CD14-positive monocyte (primary cell): ENCODE measurements around the gene SLC35F3. TPM values are rescaled to one million over a fixed set of nuclear protein-coding genes. Genes with fewer than 3 reads are reported as not detected.

Experiments used
- DNase-seq, 3 donors: peaks; one replicate each; pipeline ENCODE4 v3.0.0-alpha.2; 2011 to 2022
- H2AFZ ChIP-seq: 2 replicates; pipeline ENCODE4 v1.6.0; 2012; ENCODE audit warnings: mild to moderate bottlenecking, low read depth, low read length, inconsistent platforms; ENCODE audit not compliant: insufficient read depth, poor library complexity, severe bottlenecking
- H3K27ac ChIP-seq, 2 donors: 1 replicate in 1 of 2; 2 replicates in 1 of 2; pipeline ENCODE4 v1.5.1; 2012 to 2013; ENCODE audit warnings: low read length in 2 of 2, control low read depth in 1 of 2, inconsistent platforms in 1 of 2, low read depth in 1 of 2, mild to moderate bottlenecking in 1 of 2
- H3K27me3 ChIP-seq, 2 donors: one replicate each; pipeline versions ENCODE4 v1.6.0 to v1.6.1; 2011 to 2013; ENCODE audit warnings: low read length in 2 of 2; ENCODE audit not compliant: control insufficient read depth in 2 of 2, insufficient read depth in 2 of 2
- H3K36me3 ChIP-seq, 2 donors: replicated peaks in 1 of 2; 1 replicate in 1 of 2; 2 replicates in 1 of 2; pipeline versions ENCODE4 v1.5.1 to v1.6.1; 2012 to 2013; ENCODE audit warnings: low read length in 2 of 2, control low read depth in 1 of 2, inconsistent platforms in 1 of 2, mild to moderate bottlenecking in 1 of 2; ENCODE audit not compliant: insufficient read depth in 2 of 2, control insufficient read depth in 1 of 2
- H3K4me1 ChIP-seq, 2 donors: 1 replicate in 1 of 2; 2 replicates in 1 of 2; pipeline versions ENCODE4 v1.5.1 to v1.6.1; 2012 to 2013; ENCODE audit warnings: low read length in 2 of 2, control low read depth in 1 of 2, inconsistent platforms in 1 of 2, mild to moderate bottlenecking in 1 of 2, moderate library complexity in 1 of 2; ENCODE audit not compliant: insufficient read depth in 2 of 2, control insufficient read depth in 1 of 2
- H3K4me2 ChIP-seq: replicated peaks from 2 replicates; pipeline ENCODE3; 2012; ENCODE audit warnings: low read length, moderate library complexity, mild to moderate bottlenecking; ENCODE audit not compliant: poor library complexity, severe bottlenecking; ENCODE audit errors: extremely low read depth
- H3K4me3 ChIP-seq, 3 experiments: fragments of 200-600 bp in 1 of 3; sonication (generic) in 1 of 3; replicated peaks in 1 of 3; 1 replicate in 2 of 3; 2 replicates in 1 of 3; pipeline ENCODE4 v1.5.1; 2011 to 2013; ENCODE audit warnings: low read length in 3 of 3, mild to moderate bottlenecking in 3 of 3, control low read depth in 2 of 3, low read depth in 2 of 3, inconsistent platforms in 1 of 3, moderate library complexity in 1 of 3
- H3K79me2 ChIP-seq: 2 replicates; pipeline ENCODE4 v1.6.0; 2012; ENCODE audit warnings: mild to moderate bottlenecking, control low read depth, inconsistent platforms, low read length, moderate library complexity; ENCODE audit not compliant: insufficient read depth
- H3K9ac ChIP-seq: 2 replicates; pipeline ENCODE4 v1.6.0; 2017; ENCODE audit warnings: low read length, mild to moderate bottlenecking; ENCODE audit not compliant: insufficient read depth, poor library complexity, severe bottlenecking
- H3K9me3 ChIP-seq, 2 donors: replicated peaks in 1 of 2; 1 replicate in 1 of 2; 2 replicates in 1 of 2; pipeline versions ENCODE4 v1.5.1 to v1.6.1; 2012 to 2013; ENCODE audit warnings: low read length in 2 of 2, control low read depth in 1 of 2; ENCODE audit not compliant: control insufficient read depth in 1 of 2, insufficient read depth in 1 of 2
- H4K20me1 ChIP-seq: 2 replicates; pipeline ENCODE4 v1.6.0; 2012; ENCODE audit warnings: mild to moderate bottlenecking, low read length, control low read depth, moderate library complexity; ENCODE audit not compliant: insufficient read depth
- H3K27ac Mint-ChIP-seq, 7 donors: one replicate each; pipeline ENCODE4 v1.8.0; 2020; ENCODE audit warnings: mild to moderate bottlenecking in 7 of 7, mixed read lengths in 7 of 7, moderate library complexity in 6 of 7, inconsistent platforms in 2 of 7
- H3K27me3 Mint-ChIP-seq, 3 donors: one replicate each; pipeline ENCODE4 v1.8.0; 2021 to 2022; ENCODE audit warnings: low read depth in 3 of 3, mild to moderate bottlenecking in 3 of 3, mixed read lengths in 3 of 3, moderate library complexity in 3 of 3, inconsistent platforms in 1 of 3
- H3K36me3 Mint-ChIP-seq, 2 donors: one replicate each; pipeline ENCODE4 v1.8.0; 2020; ENCODE audit warnings: mixed read lengths in 2 of 2, inconsistent platforms in 1 of 2, mild to moderate bottlenecking in 1 of 2
- H3K4me1 Mint-ChIP-seq: one replicate; pipeline ENCODE4 v1.8.0; 2020; ENCODE audit warnings: mild to moderate bottlenecking, mixed read lengths
- H3K4me3 Mint-ChIP-seq, 2 donors: one replicate each; pipeline ENCODE4 v1.8.0; 2020; ENCODE audit warnings: mild to moderate bottlenecking in 2 of 2, mixed read lengths in 2 of 2, moderate library complexity in 1 of 2
- H3K9me3 Mint-ChIP-seq, 7 donors: one replicate each; pipeline ENCODE4 v1.8.0; 2020 to 2022; ENCODE audit warnings: mixed read lengths in 7 of 7, mild to moderate bottlenecking in 6 of 7, moderate library complexity in 6 of 7, inconsistent platforms in 2 of 7
- CTCF ChIP-seq: fragments of 200-600 bp; IDR thresholded peaks from one replicate; pipeline ENCODE4 v1.8.0; 2022; ENCODE audit warnings: antibody characterized with exemption, mild to moderate bottlenecking
- WGBS: methylation state at CpG from one replicate; pipeline ENCODE4 v1.1.5; 2013; ENCODE audit warnings: missing lambda C conversion rate; ENCODE audit not compliant: insufficient coverage; 5-methylcytosine and 5-hydroxymethylcytosine counted together
- intact Hi-C, 2 donors: fragments of 100-400 bp; cut with micrococcal nuclease; formaldehyde crosslinking; loops; one replicate each; pipeline versions ENCODE4 v1.15.0 to v1.15.1; 2023
- polyA plus RNA-seq, 3 donors: library from polyadenylated mRNA; depleted of rRNA in 1 of 3; unstranded in 2 of 3; stranded (reverse) in 1 of 3; fragments of 300-500 nt in 2 of 3; fragments of >200 nt in 1 of 3; fragmentation: Illumina TruSeq in 2 of 3; gene quantifications; 1 replicate in 2 of 3; 2 replicates in 1 of 3; pipeline ENCODE4 v1.2.3, GENCODE V29; 2012 to 2021

Gene SLC35F3
- polyA plus RNA-seq, 3 donors, result 0.17 to 0.78 TPM; not detected in 1

GRCh38 chr1:234221601-234222000 is 317.1 kb downstream of the SLC35F3 start:
- no peak for DNase-seq
- TF ChIP-seq CTCF, result no peak
- no peaks in the 10 kb centered on the region for H3K9me3 ChIP-seq
- H3K36me3 ChIP-seq, result no peaks in the 10 kb centered on the region
- H3K36me3 Mint-ChIP-seq, result peaks cover 0 to 2% of the 10 kb centered on the region in 2 donors
- H3K9ac ChIP-seq, result no peak overlapping the region
- H3K27ac ChIP-seq, result no peak overlapping the region
- H3K4me1 ChIP-seq, result no peaks in the 10 kb centered on the region
- no peak overlapping the region for H3K4me3 ChIP-seq
- peaks cover 2% of the 10 kb centered on the region for H3K4me1 Mint-ChIP-seq
- intact Hi-C loops, result no loop called here
- H3K4me2 ChIP-seq, result no peak overlapping the region
- H3K27me3 ChIP-seq, result no peaks in the 10 kb centered on the region
- no peaks in the 10 kb centered on the region for H3K79me2 ChIP-seq
- peaks cover 0 to 6% (median 3%) of the 10 kb centered on the region in 3 donors for H3K27me3 Mint-ChIP-seq
- no peaks in the 10 kb centered on the region for H4K20me1 ChIP-seq
- H2AFZ ChIP-seq, result no peak overlapping the region
- WGBS, result no CpG with 5 or more reads among the region's 2 CpGs
- peaks cover 0 to 3% (median 0%) of the 10 kb centered on the region in 7 donors for H3K9me3 Mint-ChIP-seq
- H3K27ac Mint-ChIP-seq, result no peak overlapping the region
- H3K4me3 Mint-ChIP-seq, result no peak overlapping the region

GRCh38 chr1:234222561-234223280 is 318.2 kb downstream of the SLC35F3 start:
- no peak overlapping the region for H3K9ac ChIP-seq
- no peak overlapping the region for H3K4me3 ChIP-seq
- H3K27ac Mint-ChIP-seq, result no peak overlapping the region

More at GRCh38 chr1:234222561-234223280, 318.2 kb downstream of the SLC35F3 start:
- H3K27ac ChIP-seq, result no peak overlapping the region
- intact Hi-C loops, result no loop called here
- DNase-seq, result no peak
- peaks cover 2 to 7% (median 6%) of the 10 kb centered on the region in 3 donors for H3K27me3 Mint-ChIP-seq
- H3K27me3 ChIP-seq, result no peaks in the 10 kb centered on the region
- H3K36me3 Mint-ChIP-seq, result no peaks in the 10 kb centered on the region
- peaks cover under 1% of the 10 kb centered on the region for H3K4me1 Mint-ChIP-seq
- H3K4me1 ChIP-seq, result no peaks in the 10 kb centered on the region
- H3K9me3 ChIP-seq, result no peaks in the 10 kb centered on the region
- H3K79me2 ChIP-seq, result no peaks in the 10 kb centered on the region
- WGBS, result 92% methylated on average over 3 of the region's 6 CpGs
- TF ChIP-seq CTCF, result no peak
- no peak overlapping the region for H3K4me2 ChIP-seq
- H3K36me3 ChIP-seq, result no peaks in the 10 kb centered on the region
- no peaks in the 10 kb centered on the region for H4K20me1 ChIP-seq
- H2AFZ ChIP-seq, result no peak overlapping the region
- peaks cover 0 to 3% (median 0%) of the 10 kb centered on the region in 7 donors for H3K9me3 Mint-ChIP-seq
- no peak overlapping the region for H3K4me3 Mint-ChIP-seq
